GM19397 (cell line): ENCODE results near the gene USP20.

Experiments used
- ATAC-seq: cut with Tn5 transposase; IDR thresholded peaks from one replicate; pipeline ENCODE4 v1.9.1; 2021; ENCODE audit warnings: mild to moderate bottlenecking, moderate library complexity; ENCODE audit not compliant: unreplicated experiment

USP20 gene

GRCh38 chr9:129873563-129874190 lies 38.4 kb downstream of the USP20 start:
- ATAC-seq = no peak

GRCh38 chr9:129874261-129875101 lies 39.2 kb downstream of the USP20 start:
- no peak for ATAC-seq

GRCh38 chr9:129875181-129875611 lies 39.9 kb downstream of the USP20 start:
- ATAC-seq = no peak

- ATAC-seq = no peak
Observed at GRCh38 chr9:129875687-129876395, 40.6 kb downstream of the USP20 start.

- no peak for ATAC-seq
Observed at GRCh38 chr9:129876815-129877214, 41.6 kb downstream of the USP20 start.

- ATAC-seq = no peak
Observed at GRCh38 chr9:129878291-129878690, 43.0 kb downstream of the USP20 start.

- ATAC-seq = no peak
Observed at GRCh38 chr9:129879103-129879699, 43.9 kb downstream of the USP20 start.

GRCh38 chr9:129879991-129880653 lies 44.9 kb downstream of the USP20 start:
- no peak for ATAC-seq

- no peak for ATAC-seq
Observed at GRCh38 chr9:129880654-129881546, 45.6 kb downstream of the USP20 start.

- no peak for ATAC-seq
Observed at GRCh38 chr9:129881547-129882324, 46.5 kb downstream of the USP20 start.

- peak; percentile 43 for ATAC-seq
Observed at GRCh38 chr9:129884220-129885017, 49.2 kb downstream of the USP20 start.

- no peak for ATAC-seq
Observed at GRCh38 chr9:129885018-129885669, 49.9 kb downstream of the USP20 start.

- ATAC-seq = peak; percentile 26
Observed at GRCh38 chr9:129885670-129886106, 50.4 kb downstream of the USP20 start.

- ATAC-seq = no peak
Observed at GRCh38 chr9:129886226-129887174, 51.2 kb downstream of the USP20 start.

- ATAC-seq = no peak
Observed at GRCh38 chr9:129887334-129888292, 52.4 kb downstream of the USP20 start.
